ENCODE data around the gene SFN. TPM values are rescaled to one million over a fixed set of nuclear protein-coding genes. Genes with fewer than 3 reads are reported as not detected.
A peak's percentile ranks its signal among the peaks of the same experiment; 100 is the strongest.

Gene SFN
- total RNA-seq, 1 donor from 2014 or later: 0.21 TPM

- no peaks in the 10 kb centered on the region for H3K9me3 ChIP-seq (ENCODE audit: low read depth)
- Mint-ChIP-seq H3K27ac (no peak overlapping the region), H3K36me3 (peaks cover 13% of the 10 kb centered on the region), H3K9me3 (no peaks in the 10 kb centered on the region), H3K4me1 (peaks cover 30% of the 10 kb centered on the region), H3K27me3 (ENCODE audit: insufficient read depth, low read depth) (peaks cover 14% of the 10 kb centered on the region), H3K4me3 (peak overlapping the region; percentile 92)
- H4K20me1 ChIP-seq (ENCODE audit: low read depth): peaks cover 61% of the 10 kb centered on the region
- no peaks in the 10 kb centered on the region for H3K27me3 ChIP-seq
- no peak overlapping the region for H2AFZ ChIP-seq (replicated peaks)
- H3K9ac ChIP-seq: no peak overlapping the region
- H3K79me2 ChIP-seq (ENCODE audit: low read depth): peaks cover 51% of the 10 kb centered on the region
- no peak overlapping the region for H3K27ac ChIP-seq
- peak overlapping the region; percentile 99 for H3K4me2 ChIP-seq
- no peak for DNase-seq (ENCODE audit: low spot score)
- H3F3A ChIP-seq (ENCODE audit: low read depth): peaks cover 21% of the 10 kb centered on the region
- no peak overlapping the region for H3K4me3 ChIP-seq
- no peaks in the 10 kb centered on the region for H3K36me3 ChIP-seq
- H3K4me1 ChIP-seq: peaks cover 30% of the 10 kb centered on the region
- no peak for TF ChIP-seq EZH2 (IDR thresholded peaks at IDR 0.05)
- TF ChIP-seq EZH2phosphoT487 (IDR thresholded peaks at IDR 0.05): no peak
- TF ChIP-seq CTCF (IDR thresholded peaks at IDR 0.05): no peak
Observed at GRCh38 chr1:26828411-26828991, 34.4 kb upstream of the SFN start.

GRCh38 chr1:26829184-26829911, 33.6 kb upstream of the SFN start:
- no peaks in the 10 kb centered on the region for H3K9me3 Mint-ChIP-seq
- peaks cover 30% of the 10 kb centered on the region for H3K4me1 ChIP-seq
- peaks cover 29% of the 10 kb centered on the region for H3F3A ChIP-seq (ENCODE audit: low read depth)
- no peak overlapping the region for H3K9ac ChIP-seq
- peaks cover 61% of the 10 kb centered on the region for H4K20me1 ChIP-seq (ENCODE audit: low read depth)
- H3K9me3 ChIP-seq (ENCODE audit: low read depth): no peaks in the 10 kb centered on the region
- no peaks in the 10 kb centered on the region for H3K27me3 ChIP-seq
- no peak overlapping the region for H3K4me3 ChIP-seq
- no peak overlapping the region for H3K27ac Mint-ChIP-seq
- H2AFZ ChIP-seq (replicated peaks): no peak overlapping the region
- H3K79me2 ChIP-seq (ENCODE audit: low read depth): peaks cover 51% of the 10 kb centered on the region
- peak; percentile 33 for DNase-seq (ENCODE audit: low spot score)
- H3K27ac ChIP-seq: no peak overlapping the region
- peak overlapping the region; percentile 30 for H3K4me3 Mint-ChIP-seq
- peaks cover 36% of the 10 kb centered on the region for H3K4me1 Mint-ChIP-seq
- peaks cover 17% of the 10 kb centered on the region for H3K36me3 Mint-ChIP-seq
- H3K36me3 ChIP-seq: no peaks in the 10 kb centered on the region
- TF ChIP-seq CTCF (IDR thresholded peaks at IDR 0.05) (no peak), EZH2 (IDR thresholded peaks at IDR 0.05) (no peak), EZH2phosphoT487 (IDR thresholded peaks at IDR 0.05) (no peak)
- peaks cover 14% of the 10 kb centered on the region for H3K27me3 Mint-ChIP-seq (ENCODE audit: insufficient read depth, low read depth)
- H3K4me2 ChIP-seq: peak overlapping the region; percentile 99

- H3K27me3 ChIP-seq: no peaks in the 10 kb centered on the region
- H3K36me3 ChIP-seq: no peaks in the 10 kb centered on the region
- Mint-ChIP-seq H3K4me3 (no peak overlapping the region), H3K36me3 (peaks cover 24% of the 10 kb centered on the region), H3K27me3 (ENCODE audit: insufficient read depth, low read depth) (peaks cover 10% of the 10 kb centered on the region), H3K9me3 (no peaks in the 10 kb centered on the region), H3K27ac (no peak overlapping the region), H3K4me1 (peaks cover 39% of the 10 kb centered on the region)
- H4K20me1 ChIP-seq (ENCODE audit: low read depth): peaks cover 61% of the 10 kb centered on the region
- no peak overlapping the region for H3K27ac ChIP-seq
- no peak overlapping the region for H2AFZ ChIP-seq (replicated peaks)
- H3K9me3 ChIP-seq (ENCODE audit: low read depth): no peaks in the 10 kb centered on the region
- H3F3A ChIP-seq (ENCODE audit: low read depth): peaks cover 26% of the 10 kb centered on the region
- TF ChIP-seq CTCF (IDR thresholded peaks at IDR 0.05): no peak
- no peak for TF ChIP-seq EZH2 (IDR thresholded peaks at IDR 0.05)
- no peak for TF ChIP-seq EZH2phosphoT487 (IDR thresholded peaks at IDR 0.05)
- H3K4me3 ChIP-seq: no peak overlapping the region
- DNase-seq (ENCODE audit: low spot score): no peak
- H3K9ac ChIP-seq: no peak overlapping the region
- peaks cover 25% of the 10 kb centered on the region for H3K4me1 ChIP-seq
- H3K4me2 ChIP-seq: no peak overlapping the region
- peaks cover 51% of the 10 kb centered on the region for H3K79me2 ChIP-seq (ENCODE audit: low read depth)
Observed at GRCh38 chr1:26831059-26831458, 31.9 kb upstream of the SFN start.

All from neural progenitor cell (in vitro differentiated cells).